GM21528 (cell line): ENCODE results near the gene DDX5.
"Not testable (repeated sequence)": the region's sequence is repeated elsewhere in the genome, so short reads cannot be mapped to it uniquely, and the experiment has no call there.

ENCODE experiments used
- ATAC-seq: cut with Tn5 transposase; IDR thresholded peaks from one replicate; pipeline ENCODE4 v1.9.1; 2021; ENCODE audit warnings: mild to moderate bottlenecking, moderate library complexity; ENCODE audit not compliant: unreplicated experiment, low FRiP score

Gene DDX5

GRCh38 chr17:64496348-64496785, 9.7 kb downstream of the DDX5 start:
- no peak for ATAC-seq

GRCh38 chr17:64495300-64495699, 10.8 kb downstream of the DDX5 start:
- not testable (repeated sequence) for ATAC-seq

GRCh38 chr17:64494121-64494520, 12.0 kb downstream of the DDX5 start:
- ATAC-seq: no peak

- no peak for ATAC-seq
Measured at GRCh38 chr17:64492481-64493109, 13.5 kb downstream of the DDX5 start.

GRCh38 chr17:64491994-64492393, 14.1 kb downstream of the DDX5 start:
- no peak for ATAC-seq

GRCh38 chr17:64491034-64491860, 14.8 kb downstream of the DDX5 start:
- no peak for ATAC-seq

GRCh38 chr17:64488301-64488700, 17.8 kb downstream of the DDX5 start:
- ATAC-seq: no peak

GRCh38 chr17:64484380-64484779, 21.7 kb downstream of the DDX5 start:
- ATAC-seq: no peak

GRCh38 chr17:64480951-64481350, 25.1 kb downstream of the DDX5 start:
- no peak for ATAC-seq

- ATAC-seq: no peak
Measured at GRCh38 chr17:64477849-64478248, 28.2 kb downstream of the DDX5 start.

GRCh38 chr17:64472564-64472963, 33.5 kb downstream of the DDX5 start:
- no peak for ATAC-seq

- no peak for ATAC-seq
Measured at GRCh38 chr17:64471440-64471839, 34.6 kb downstream of the DDX5 start.

- ATAC-seq: no peak
Measured at GRCh38 chr17:64470625-64471024, 35.5 kb downstream of the DDX5 start.

GRCh38 chr17:64466834-64467233, 39.3 kb downstream of the DDX5 start:
- not testable (repeated sequence) for ATAC-seq

GRCh38 chr17:64466019-64466735, 39.9 kb downstream of the DDX5 start:
- no peak for ATAC-seq

GRCh38 chr17:64461788-64462187, 44.3 kb downstream of the DDX5 start:
- ATAC-seq: no peak

GRCh38 chr17:64460955-64461354, 45.1 kb downstream of the DDX5 start:
- no peak for ATAC-seq

- not testable (repeated sequence) for ATAC-seq
Measured at GRCh38 chr17:64459818-64460217, 46.3 kb downstream of the DDX5 start.

GRCh38 chr17:64459284-64459747, 46.8 kb downstream of the DDX5 start:
- ATAC-seq: no peak

- no peak for ATAC-seq
Measured at GRCh38 chr17:64458756-64459155, 47.3 kb downstream of the DDX5 start.

- no peak for ATAC-seq
Measured at GRCh38 chr17:64457156-64457555, 48.9 kb downstream of the DDX5 start.
